ENCODE results near the gene ASCC3.

DNA sequence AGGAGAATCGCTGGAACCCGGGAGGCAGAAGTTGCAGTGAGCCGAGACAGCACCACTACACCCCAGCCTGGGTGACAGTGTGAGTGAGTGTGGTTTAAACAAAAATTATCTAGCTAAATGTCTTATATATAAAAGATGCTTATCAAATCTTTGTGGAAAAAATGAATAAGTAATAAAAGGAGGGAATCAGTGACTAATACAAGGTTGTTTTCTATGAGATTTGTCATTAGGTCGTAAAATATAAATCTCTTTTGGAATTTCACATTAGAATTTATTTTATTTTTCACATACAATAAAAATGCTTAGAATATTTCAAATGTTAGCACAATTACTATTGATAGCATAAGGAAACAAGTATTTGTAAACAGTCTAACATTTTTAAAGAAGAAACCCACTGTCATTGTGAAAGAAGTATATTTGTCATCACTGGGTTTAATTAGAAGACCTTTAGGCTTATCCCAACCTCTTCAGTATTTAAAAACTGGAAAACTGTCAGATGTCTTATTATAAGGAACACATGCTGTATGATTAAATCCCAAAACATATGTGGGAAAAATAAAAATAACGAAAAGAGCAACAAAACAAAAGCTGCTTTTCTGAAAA is 47.1 kb downstream of the ASCC3 start:
- no peak for TF ChIP-seq CTCF (IDR thresholded peaks at IDR 0.05)
- TF ChIP-seq EP300 (IDR thresholded peaks at IDR 0.05; ENCODE audit: low read depth) = no peak
- TF ChIP-seq POLR2A (IDR thresholded peaks at IDR 0.05) = no peak

All from transverse colon (tissue), 3 donors.